Stimulated activated CD8-positive, alpha-beta memory T cell treated with anti-CD3 and anti-CD28 coated beads, Interleukin-7, amount 100 ng/mL, for 48 hours (primary cell): ENCODE results near the gene EPN2.
A peak's percentile ranks its signal among the peaks of the same experiment; 100 is the strongest.

Experiments used
- DNase-seq, 2 donors: peaks; one replicate each; pipeline ENCODE4 v3.0.0-alpha.2; 2020; ENCODE audit warnings: low read depth in 1 of 2; ENCODE audit errors: extremely low read depth in 1 of 2

EPN2 gene

DNA sequence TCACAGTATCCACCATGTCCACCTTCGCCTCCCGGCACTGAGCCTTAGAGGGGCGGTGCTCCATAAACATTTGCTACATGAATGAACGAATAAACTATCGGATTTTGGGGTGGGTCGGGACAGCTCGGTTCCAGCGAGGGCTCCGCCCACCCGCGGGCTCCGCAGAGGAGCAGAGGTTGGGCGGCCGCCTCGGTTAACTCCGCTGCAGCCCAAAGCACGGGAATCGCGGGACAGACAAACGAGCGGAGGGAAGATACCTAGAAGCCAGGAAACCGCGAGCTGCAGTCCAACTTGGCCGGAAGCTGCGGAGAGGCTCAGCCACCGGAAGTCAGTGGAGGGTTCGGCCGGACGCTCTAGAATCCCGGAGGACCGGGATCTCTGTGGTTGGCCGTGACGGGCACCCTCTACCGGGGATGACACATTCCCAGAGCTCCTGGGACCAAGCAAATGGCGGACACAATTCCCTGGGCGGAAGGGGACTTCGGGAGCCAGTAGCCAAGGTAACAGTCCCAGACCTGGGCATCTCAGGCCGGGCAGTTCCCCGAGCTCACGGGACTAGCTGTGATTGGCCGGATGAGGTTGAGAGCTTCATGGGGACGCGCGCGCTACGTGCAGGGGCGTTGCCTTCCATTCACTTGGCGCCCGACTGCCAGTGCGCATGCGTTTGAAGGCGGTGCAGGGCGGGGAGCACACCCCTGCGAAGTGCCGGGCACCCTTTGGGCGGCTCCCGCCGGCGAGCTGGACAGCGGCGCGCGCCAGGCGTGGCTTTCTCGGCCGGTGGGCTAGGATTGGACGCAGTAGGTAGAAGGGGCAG, 140.6 kb downstream of the EPN2 start:
- DNase-seq: peak; percentile 93 to 95

DNA sequence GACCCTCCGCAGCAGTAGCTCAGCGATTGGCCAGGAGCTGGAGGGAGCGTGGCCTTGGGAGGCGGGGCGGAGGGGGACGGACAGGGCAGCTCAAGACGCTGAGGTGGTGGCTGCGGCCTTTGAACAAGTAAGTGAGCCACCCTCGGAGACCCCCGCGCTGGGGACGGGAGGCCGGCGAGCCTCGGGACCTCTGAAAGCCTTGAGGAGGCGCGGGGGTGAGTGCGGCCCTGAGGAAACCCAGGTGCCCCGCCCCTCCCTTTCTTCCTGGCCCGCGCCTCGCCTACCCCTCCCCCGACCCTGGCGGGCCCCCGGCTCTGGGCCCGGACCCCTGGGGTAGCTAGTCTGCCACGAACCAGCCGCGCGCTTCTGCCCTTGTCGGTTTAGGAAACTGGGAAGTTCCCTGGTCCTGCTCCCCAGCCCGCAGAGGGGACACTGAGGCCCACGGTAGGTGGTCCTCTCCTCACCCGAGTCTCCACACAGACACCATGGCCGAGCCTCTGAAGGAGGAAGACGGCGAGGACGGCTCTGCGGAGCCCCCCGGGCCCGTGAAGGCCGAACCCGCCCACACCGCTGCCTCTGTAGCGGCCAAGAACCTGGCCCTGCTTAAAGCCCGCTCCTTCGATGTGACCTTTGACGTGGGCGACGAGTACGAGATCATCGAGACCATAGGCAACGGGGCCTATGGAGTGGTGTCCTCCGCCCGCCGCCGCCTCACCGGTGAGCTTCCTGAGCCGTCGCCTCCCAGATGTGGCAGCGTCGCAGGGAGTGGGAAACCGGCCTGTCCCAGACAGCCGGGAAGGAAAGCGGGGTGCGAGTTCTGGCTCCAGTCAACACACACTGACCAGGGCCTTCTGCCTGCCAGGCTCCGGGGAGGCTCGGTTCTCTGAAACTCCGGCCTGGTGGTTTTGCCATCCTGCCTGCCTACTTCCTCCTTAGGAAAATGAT, 141.5 kb downstream of the EPN2 start, which contains the start of gene MAPK7:
Gene MAPK7, plus strand, starts transcription at position 83 of the 945 bp plus-strand sequence. Its CDS starts 403 bp downstream, at position 486.
- DNase-seq: no peak

DNA sequence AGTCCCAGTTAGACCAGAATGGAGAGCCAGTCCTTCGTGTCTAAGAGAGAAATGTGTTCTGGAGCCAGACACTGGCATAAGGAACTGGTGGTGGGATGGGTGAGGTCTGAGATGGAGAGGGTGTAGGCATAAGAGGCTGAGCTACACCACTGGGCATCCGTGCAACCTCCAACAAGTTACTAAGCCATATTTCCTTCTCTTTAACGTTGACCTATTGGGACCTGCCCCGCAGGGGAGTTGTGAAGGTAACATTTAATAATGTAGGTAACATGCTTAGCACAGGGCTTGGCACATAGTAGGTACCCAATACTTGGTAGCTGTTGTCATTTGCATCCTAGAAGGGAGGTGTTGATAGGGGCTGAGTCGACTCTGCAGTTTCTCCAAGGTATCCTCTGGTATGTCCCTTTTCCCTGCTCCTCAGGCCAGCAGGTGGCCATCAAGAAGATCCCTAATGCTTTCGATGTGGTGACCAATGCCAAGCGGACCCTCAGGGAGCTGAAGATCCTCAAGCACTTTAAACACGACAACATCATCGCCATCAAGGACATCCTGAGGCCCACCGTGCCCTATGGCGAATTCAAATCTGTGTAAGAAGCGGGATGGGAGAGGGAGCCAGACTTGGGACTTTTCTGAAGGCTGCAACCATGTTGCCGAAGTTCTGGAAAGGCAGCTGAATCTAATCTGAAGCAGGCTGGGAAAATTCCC, 142.3 kb downstream of the EPN2 start:
- DNase-seq: no peak

DNA sequence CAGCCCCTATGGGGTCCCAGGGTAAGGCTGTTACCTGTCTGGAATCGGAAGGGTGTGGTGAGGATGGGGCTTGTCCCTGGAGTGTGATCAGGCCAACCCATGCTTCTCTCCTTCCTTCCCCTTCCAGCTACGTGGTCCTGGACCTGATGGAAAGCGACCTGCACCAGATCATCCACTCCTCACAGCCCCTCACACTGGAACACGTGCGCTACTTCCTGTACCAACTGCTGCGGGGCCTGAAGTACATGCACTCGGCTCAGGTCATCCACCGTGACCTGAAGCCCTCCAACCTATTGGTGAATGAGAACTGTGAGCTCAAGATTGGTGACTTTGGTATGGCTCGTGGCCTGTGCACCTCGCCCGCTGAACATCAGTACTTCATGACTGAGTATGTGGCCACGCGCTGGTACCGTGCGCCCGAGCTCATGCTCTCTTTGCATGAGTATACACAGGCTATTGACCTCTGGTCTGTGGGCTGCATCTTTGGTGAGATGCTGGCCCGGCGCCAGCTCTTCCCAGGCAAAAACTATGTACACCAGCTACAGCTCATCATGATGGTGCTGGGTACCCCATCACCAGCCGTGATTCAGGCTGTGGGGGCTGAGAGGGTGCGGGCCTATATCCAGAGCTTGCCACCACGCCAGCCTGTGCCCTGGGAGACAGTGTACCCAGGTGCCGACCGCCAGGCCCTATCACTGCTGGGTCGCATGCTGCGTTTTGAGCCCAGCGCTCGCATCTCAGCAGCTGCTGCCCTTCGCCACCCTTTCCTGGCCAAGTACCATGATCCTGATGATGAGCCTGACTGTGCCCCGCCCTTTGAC, 143.5 kb downstream of the EPN2 start:
- no peak for DNase-seq

DNA sequence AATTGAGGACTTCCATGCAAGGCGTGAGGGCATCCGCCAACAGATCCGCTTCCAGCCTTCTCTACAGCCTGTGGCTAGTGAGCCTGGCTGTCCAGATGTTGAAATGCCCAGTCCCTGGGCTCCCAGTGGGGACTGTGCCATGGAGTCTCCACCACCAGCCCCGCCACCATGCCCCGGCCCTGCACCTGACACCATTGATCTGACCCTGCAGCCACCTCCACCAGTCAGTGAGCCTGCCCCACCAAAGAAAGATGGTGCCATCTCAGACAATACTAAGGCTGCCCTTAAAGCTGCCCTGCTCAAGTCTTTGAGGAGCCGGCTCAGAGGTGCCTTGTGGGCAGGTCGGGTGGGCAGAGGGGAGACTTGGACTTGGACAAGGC, 144.2 kb downstream of the EPN2 start:
- DNase-seq: no peak

DNA sequence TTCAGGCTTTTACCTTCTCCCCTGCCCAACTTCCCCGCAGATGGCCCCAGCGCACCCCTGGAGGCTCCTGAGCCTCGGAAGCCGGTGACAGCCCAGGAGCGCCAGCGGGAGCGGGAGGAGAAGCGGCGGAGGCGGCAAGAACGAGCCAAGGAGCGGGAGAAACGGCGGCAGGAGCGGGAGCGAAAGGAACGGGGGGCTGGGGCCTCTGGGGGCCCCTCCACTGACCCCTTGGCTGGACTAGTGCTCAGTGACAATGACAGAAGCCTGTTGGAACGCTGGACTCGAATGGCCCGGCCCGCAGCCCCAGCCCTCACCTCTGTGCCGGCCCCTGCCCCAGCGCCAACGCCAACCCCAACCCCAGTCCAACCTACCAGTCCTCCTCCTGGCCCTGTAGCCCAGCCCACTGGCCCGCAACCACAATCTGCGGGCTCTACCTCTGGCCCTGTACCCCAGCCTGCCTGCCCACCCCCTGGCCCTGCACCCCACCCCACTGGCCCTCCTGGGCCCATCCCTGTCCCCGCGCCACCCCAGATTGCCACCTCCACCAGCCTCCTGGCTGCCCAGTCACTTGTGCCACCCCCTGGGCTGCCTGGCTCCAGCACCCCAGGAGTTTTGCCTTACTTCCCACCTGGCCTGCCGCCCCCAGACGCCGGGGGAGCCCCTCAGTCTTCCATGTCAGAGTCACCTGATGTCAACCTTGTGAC, 144.7 kb downstream of the EPN2 start:
- no peak for DNase-seq

DNA sequence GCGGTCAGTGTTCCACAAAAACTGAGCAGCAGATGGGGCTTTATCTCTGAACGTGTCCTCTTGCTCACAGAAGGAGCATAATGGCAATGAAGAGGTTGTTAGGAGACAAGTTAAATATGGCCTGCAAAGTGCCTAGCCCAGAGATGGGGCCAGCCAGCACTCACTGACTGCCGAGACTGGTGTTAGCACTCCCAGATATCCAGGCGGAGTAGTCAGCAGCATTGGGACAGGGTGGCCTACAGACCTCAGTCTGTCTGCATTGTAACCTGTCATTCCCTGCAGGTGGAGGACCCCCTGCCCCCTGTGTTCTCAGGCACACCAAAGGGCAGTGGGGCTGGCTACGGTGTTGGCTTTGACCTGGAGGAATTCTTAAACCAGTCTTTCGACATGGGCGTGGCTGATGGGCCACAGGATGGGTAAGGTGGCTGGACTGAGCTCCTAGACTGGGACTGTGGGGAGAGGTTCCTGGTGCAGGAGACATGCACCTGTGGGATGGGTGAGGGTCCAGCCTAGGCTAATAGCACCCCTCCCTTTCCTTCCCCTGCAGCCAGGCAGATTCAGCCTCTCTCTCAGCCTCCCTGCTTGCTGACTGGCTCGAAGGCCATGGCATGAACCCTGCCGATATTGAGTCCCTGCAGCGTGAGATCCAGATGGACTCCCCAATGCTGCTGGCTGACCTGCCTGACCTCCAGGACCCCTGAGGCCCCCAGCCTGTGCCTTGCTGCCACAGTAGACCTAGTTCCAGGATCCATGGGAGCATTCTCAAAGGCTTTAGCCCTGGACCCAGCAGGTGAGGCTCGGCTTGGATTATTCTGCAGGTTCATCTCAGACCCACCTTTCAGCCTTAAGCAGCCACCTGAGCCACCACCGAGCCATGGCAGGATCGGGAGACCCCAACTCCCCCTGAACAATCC, 145.6 kb downstream of the EPN2 start:
- DNase-seq: no peak

DNA sequence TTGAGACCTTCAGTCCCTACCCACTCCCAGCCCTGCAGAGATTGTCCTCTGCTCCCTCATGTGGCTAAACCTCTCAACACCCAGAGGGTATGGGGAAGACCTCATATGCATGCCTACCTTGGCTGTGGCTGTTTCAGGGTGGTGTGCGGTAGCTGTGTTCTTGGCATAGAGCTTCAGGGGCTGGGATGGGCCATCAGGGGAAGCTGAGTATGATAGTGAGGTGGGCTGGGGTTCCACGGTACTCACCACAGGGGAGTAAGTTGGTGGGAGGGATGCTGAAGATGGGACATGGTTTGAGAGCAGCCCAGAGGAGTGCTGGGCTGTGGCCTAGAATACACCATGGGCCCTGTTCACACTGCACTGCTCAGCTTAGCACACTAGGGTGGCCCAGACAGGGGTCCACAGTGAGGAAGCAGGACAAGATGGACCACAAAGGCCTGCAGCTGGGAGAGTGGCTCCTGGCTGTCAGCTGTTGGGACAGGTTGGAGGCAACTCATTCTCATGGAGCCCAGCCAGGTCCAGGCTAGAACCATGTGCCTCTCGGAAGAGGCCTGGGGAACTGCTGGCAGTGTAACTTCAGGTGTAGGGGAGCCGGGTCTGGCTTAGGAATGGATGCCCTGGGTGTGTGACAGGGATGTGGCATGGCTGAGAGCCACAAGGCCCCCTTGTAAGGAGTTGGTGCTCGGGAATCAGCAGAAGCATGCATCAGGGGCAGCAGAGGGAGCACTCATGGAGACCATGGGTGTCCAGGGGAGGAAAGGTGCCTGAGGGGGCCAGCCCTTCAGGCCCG, 146.7 kb downstream of the EPN2 start:
- DNase-seq: no peak

- no peak for DNase-seq
Observed at GRCh38 chr17:19384723-19385391, 147.7 kb downstream of the EPN2 start.

DNA sequence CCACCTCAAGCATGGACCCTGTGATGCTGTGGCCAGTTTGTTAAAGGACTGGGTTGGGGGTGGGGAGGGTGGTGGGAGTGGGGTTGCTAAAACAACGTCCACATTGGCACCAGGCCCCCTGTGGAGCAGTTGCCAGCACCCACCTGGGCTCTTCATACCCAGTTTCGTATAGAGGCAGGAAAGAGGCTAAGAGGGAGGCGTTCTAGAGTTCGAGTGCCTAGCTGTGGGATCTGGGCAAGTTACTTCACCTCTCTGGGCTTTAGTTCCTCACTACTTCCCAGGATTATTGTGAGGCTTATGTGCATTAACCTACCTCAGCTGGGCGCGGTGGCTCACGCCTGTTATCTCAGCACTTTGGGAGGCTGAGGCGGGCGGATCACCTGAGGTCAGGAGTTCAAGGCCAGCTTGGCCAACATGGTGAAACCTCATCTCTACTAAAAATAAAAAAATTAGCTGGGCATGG, 148.4 kb downstream of the EPN2 start:
- DNase-seq: no peak
